Measurements from ENCODE around the gene GOLPH3.
"Not testable (repeated sequence)": the region's sequence is repeated elsewhere in the genome, so short reads cannot be mapped to it uniquely, and the experiment has no call there.

The GOLPH3 gene

GRCh38 chr5:32127711-32128110 is 46.4 kb downstream of the GOLPH3 start:
- H3K4me3 ChIP-seq (ENCODE audit: low read length), result no peak overlapping the region
- DNase-seq (ENCODE audit: low read depth), result no peak
- TF ChIP-seq CTCF (IDR thresholded peaks at IDR 0.05; ENCODE audit: insufficient read depth, low read depth, low read length, missing control alignments), result no peak

- no peak for DNase-seq (ENCODE audit: low read depth)
- no peak overlapping the region for H3K4me3 ChIP-seq (ENCODE audit: low read length)
- no peak for TF ChIP-seq CTCF (IDR thresholded peaks at IDR 0.05; ENCODE audit: insufficient read depth, low read depth, low read length, missing control alignments)
These were observed 47.4 kb downstream of the GOLPH3 start for GRCh38 chr5:32126691-32127090.

GRCh38 chr5:32123889-32124676 is 50.0 kb downstream of the GOLPH3 start:
- no peak for DNase-seq (ENCODE audit: low read depth)
- no peak for TF ChIP-seq CTCF (IDR thresholded peaks at IDR 0.05; ENCODE audit: insufficient read depth, low read depth, low read length, missing control alignments)
- no peak overlapping the region for H3K4me3 ChIP-seq (ENCODE audit: low read length)

GRCh38 chr5:32123058-32123805 is 50.9 kb downstream of the GOLPH3 start:
- no peak overlapping the region for H3K4me3 ChIP-seq (ENCODE audit: low read length)
- DNase-seq (ENCODE audit: low read depth), result no peak

GRCh38 chr5:32118922-32119321 is 55.2 kb downstream of the GOLPH3 start:
- H3K4me3 ChIP-seq (ENCODE audit: low read length); DNase-seq (ENCODE audit: low read depth): not testable (repeated sequence)

More at GRCh38 chr5:32123058-32123805, 50.9 kb downstream of the GOLPH3 start:
- no peak for TF ChIP-seq CTCF (IDR thresholded peaks at IDR 0.05; ENCODE audit: insufficient read depth, low read depth, low read length, missing control alignments)

- no peak overlapping the region for H3K4me3 ChIP-seq (ENCODE audit: low read length)
- no peak for TF ChIP-seq CTCF (IDR thresholded peaks at IDR 0.05; ENCODE audit: insufficient read depth, low read depth, low read length, missing control alignments)
- DNase-seq (ENCODE audit: low read depth), result no peak
These were observed 57.4 kb downstream of the GOLPH3 start for GRCh38 chr5:32116574-32117313.

- no peak for TF ChIP-seq CTCF (IDR thresholded peaks at IDR 0.05; ENCODE audit: insufficient read depth, low read depth, low read length, missing control alignments)
- no peak for DNase-seq (ENCODE audit: low read depth)
- no peak overlapping the region for H3K4me3 ChIP-seq (ENCODE audit: low read length)
These were observed 58.1 kb downstream of the GOLPH3 start for GRCh38 chr5:32115985-32116384.

Measured in epithelial cell of esophagus (primary cell).